Activated CD4-positive, alpha-beta T cell treated with anti-CD3 and anti-CD28 coated beads for 48 hours (primary cell): Measurements from ENCODE around the gene MAN2B1.
"Not testable (repeated sequence)": the region's sequence is repeated elsewhere in the genome, so short reads cannot be mapped to it uniquely, and the experiment has no call there.

Experiments
- DNase-seq: peaks from one replicate; pipeline ENCODE4 v3.0.0-alpha.2; 2020

The MAN2B1 gene

DNA sequence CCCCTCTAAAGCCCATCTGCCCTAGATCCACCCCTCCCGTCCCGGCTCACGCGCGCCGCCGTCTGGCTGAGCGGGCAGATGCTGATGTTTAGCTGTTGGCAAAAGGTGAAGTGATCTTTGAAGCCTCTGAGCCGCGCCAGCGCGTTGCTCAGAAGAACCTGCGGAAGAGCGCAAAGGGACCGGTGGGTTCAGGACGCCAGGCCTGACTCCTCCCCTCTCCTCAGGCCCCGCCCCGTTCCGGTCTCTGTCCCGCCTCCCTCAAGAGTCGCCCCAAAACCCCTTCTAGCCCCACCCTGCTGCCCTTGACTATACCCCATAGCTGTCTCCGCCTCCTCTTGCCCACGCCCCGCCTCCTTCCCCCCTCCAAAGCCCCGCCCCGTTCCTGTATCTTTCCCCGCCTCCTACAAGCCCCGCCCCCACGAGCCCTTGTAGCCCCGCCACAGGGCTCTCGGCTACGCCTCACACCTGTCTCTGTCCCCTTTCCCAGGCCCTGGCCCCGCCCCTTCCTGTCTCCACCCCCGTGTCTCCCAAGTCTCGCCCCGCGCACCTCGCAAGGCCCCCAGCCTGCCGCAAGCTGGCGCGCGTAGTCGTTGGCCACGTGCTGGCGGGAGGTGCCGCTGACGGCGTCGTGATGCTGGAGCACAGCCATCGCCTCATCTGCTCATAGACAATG is 9.5 kb downstream of the MAN2B1 start:
- peak; percentile 72 for DNase-seq

DNA sequence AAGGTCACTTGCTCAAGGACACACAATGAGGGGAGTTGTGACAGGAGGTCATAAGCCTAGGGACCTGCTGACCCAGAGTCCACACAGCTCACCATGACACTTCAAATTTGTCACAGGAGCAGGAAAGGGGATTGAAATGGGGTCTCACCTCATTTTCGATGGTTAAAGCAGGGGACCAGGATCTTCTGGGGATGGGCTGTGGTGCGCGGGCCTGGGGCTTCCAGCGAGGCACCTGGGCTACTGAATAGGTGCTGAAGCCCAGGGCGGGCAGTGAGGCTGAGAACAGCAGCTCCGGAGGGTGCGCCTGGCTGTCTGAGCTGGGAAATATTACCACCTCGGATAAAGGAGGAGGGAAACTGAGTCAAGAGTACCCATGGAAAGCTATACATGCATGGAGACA is 11.0 kb downstream of the MAN2B1 start:
- no peak for DNase-seq

DNA sequence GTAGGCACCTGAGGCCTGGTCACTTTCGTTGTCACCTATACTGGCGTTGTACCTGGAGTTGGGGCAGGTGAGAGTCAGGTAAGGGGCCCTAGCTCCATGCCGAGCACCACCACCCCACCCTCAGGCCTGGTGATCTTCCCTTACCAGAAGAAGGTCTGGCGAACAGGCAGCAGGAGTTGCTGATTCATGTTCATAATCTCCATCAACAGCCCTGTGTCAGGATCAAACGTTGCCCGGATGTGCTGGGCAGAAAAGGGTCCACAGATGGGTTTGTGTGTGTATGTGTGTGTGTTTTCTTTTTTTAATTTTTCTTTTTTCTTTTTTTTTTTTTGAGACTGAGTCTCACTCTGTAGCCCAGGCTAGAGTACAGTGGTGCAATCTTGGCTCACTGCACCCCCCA is 14.3 kb downstream of the MAN2B1 start:
- no peak for DNase-seq

DNA sequence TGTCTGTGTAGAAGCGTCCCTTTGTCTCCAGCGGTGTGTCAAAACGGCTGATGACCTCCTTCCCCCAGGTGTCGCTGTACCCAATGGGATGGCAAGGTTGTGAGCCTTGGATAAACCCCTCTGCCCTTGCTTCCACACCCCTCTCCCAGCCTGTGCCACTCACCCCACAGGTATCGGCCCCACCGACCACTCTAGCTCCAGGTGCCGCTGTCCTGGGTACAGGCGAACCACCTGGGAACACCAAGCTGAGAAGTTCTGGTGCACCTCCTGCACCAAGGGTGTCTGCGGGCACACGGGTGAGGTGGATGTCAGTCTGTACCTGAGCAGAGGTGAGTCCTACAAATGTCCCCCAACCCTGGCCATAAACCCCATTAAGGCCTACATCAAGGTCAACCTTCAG is 16.6 kb downstream of the MAN2B1 start:
- no peak for DNase-seq

DNA sequence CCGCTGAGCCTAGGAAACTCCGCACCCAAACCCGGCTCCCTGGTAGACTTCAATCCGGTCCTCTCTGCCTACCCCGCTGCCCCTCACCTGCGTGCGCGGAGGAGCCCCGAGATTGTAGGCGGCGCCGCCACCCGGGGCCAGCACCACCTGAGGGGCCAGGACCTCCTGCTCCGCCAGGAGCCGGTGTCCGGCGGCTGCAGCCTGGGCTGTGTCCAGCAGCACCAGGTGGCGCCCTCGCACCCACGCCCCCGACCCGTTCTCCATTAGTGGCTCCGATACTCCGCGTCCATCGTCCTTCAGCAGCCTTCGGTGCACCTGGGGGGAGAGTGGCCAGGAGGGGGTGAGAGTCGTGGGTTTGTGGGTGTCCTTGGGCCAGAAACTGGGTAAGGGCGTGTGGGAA is 18.5 kb downstream of the MAN2B1 start:
- DNase-seq = no peak

DNA sequence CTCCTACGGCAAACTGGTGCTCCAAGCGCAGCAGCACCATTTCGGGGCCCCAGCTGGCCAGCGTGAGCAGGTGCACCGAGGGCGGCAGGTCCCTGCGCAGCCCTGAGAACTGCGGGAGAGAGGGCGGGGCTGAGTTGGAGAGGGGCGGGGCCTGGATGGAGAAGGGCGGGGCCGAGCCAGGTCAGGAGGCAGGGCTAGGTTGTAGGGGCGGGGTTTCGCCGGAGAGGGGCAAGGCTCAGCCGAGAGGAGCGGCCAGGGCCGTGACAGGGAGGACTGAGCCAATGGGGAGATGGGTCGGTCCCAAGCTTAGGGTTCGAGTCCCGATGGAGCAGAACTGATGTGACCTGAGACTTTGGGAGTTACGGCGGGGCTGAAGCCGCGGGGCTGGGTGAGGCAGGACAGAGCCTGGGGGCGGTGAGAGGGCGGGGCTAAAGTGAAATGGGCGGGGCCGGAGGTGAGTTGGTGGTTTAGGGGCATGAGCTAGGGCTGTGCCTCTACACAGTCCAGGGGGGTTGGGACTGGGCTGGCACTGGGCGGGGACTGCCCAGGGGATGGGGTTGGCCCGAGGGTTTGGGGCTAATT is 19.0 kb downstream of the MAN2B1 start:
- peak; percentile 73 for DNase-seq

DNA sequence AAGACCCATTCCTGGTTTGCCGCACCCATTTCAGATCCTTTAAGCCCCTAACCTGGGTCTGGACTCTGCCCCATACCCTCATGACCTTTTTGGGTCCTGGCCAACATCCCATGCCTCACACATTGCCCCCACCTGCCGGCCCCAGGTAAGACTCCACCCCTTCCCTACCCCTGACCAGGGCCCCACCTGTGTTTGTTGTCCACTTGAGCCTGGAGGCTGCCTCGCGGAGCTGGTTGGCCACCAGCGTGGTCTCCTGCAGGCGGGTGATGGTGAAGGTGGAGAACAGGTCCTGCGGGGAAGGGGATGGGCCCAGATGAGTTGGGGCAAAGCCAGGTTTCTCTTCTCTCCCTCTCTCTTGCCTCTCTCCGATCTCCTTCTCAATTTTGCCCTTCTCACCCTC is 19.5 kb downstream of the MAN2B1 start:
- no peak for DNase-seq

DNA sequence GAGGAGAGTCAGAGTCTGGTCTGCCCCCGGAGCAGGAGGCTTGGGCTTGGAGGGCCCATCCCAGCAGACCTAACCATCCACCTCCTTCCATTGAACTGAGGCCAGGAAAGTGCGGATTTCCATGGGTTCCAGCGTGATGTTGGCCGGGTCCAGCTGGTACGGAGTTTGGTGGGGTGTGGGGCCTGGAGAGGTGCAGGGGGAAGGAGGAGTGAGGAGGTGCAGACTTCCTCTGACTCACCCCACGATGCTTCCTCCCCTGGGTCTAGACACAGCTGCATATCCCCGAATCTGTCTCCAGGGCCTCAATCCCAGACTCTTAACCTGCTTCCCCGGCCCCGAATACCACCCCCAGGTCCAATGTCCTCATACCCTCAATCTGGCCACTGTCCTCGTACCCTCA is 20.0 kb downstream of the MAN2B1 start:
- DNase-seq = no peak

DNA sequence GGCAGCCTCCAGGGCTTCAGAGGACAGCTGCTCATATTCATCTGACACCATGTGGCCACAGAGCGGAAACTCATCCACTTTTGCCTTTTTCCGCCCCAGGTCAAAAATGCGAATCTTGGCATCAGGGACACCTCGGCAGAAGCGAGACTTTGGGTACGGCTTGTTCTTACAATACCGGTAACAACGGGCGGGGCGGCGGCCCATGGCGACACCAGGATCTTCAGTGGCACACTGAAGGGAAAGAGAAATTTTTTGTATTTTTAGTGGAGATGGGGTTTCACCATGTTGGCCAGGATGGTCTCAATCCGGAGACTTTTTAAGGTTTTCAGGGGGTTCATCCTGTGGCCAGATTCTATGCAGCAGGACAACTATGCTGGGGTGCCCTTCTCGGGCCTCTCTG is 22.8 kb downstream of the MAN2B1 start:
- not testable (repeated sequence) for DNase-seq

DNA sequence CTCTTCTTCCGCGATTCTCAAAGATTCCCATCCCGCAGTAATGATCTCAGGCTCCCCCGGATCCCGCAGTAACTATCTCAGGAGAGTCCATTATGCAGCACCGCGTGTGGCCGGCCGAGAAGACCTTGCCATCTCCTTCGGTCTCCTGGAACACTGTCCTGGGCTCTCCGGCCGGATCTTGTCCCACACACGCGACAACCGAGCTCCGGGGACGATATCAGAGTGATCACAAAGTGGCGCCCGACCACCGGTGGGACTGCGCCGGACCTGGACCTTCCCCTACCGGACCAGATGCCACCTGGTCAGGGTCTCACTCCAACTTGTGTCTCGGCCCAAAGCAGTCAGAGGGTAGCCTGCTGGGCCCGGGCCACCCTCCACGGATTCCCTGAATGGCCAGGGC is 24.0 kb downstream of the MAN2B1 start:
- no peak for DNase-seq

DNA sequence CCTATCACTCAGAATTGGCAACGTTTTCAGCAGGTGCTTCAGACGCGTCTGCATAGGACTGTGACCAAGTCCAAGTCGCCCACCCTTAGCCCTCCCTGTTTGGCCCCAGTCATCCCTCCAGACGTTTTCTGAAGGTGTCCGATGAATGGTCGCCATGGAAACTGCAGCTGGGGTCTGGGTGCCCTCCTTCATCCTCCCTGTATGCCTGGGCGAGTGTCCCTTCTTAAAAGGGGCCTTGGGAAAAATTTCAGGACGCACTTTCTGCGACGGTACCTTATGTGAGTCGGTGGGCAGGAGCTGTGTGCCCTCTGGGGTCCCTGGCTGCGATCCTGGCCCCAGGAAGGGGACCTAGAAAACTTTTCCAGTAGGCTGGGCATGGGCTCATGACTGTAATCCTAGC is 25.1 kb downstream of the MAN2B1 start:
- no peak for DNase-seq

DNA sequence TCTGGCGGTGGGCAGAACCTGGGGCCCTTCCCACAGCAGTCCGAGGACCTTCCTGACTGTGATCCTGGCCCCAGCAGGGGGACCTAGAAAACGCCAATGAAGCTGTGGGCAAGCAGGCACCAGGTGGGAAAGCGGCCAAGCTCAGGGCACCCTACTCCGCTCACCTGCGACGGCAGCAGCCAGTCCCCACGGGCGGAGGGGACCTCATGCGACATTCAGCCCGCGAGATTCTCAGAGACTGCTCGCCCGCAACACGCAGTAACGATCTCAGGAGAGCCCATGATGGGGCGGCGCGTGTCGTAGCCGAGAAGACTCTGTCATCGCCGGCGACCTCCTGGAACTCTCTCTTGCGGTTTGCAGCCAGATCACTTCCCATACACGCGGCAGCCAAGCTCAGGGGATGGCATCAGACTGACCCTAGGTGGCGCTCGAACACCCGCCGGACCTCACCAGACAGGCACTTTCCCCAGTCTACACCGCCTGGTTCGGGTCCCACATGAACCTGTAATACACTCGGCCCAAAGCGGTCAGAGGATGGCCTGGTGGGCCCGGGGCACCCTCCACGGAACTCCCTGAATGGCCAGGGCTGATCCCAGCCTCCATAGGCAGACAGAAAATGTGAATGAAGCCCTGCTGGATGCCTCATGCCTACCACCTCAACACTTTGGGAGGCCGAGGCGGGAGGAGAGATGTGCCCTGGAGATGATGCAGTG is 26.5 kb downstream of the MAN2B1 start:
- peak; percentile 94 for DNase-seq

DNA sequence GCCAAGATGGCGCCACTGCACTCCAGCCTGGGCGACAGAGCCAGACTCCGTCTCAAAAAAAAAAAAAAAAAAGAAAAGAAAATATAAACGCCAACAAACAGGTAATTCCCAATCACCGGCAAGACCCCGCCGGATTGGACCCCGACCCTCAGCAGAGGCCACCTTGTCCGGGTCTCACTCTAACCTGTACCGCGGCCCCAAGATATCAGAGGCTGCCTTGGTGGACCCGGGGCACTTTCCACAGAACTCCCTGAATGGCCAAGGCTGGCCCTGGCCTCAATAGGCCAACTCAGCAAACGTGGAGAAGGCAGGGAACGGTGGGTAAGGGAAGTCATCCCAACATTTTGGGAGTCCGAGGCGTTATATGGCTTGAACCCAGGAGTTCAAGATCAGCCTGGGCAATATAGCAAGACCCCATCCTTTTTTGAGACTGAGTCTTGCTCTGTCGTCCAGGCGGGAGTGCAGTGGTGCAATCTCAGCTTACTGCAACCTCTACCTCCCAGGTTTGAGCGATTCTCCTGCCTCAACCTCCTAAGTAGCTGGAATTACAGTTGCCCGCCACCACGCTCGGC is 27.8 kb downstream of the MAN2B1 start:
- DNase-seq = no peak

DNA sequence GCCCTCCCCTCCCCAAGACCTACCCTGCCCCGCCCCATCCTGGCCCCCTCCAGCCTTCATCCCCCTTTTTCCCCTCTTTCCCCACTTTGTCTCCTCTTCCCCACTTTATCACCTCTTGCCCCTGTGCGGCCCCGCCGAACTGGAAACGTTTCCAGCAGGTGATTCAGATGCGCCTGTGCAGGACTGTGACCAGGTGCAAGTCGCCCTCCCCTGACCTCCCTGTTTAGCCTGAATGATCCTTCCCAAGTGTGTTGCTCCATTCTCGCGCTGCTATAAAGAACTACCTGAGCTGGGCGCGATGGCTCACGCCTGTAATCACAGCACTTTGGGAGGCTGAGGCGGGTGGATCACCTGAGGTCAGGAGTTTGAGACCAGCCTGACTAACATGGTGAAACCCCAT is 29.9 kb downstream of the MAN2B1 start:
- DNase-seq = no peak

DNA sequence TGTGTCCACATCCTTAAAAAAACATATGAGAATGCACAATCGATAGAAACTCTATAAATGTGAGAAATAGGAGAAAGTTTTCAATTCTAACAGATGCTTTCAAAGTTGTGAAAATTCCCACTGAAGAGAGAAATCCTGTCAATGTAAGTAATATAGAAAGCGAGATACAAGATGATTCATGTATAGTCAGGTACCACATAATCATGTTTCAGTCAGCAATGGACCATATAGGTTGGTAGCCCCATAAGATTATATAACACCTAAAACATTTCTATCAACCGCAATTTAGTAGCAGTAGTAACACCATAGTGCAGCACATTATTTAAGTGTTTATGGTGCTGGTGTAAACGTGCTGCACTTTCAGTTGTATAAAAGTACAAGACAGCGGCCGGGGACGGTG is 37.3 kb downstream of the MAN2B1 start:
- DNase-seq = no peak

DNA sequence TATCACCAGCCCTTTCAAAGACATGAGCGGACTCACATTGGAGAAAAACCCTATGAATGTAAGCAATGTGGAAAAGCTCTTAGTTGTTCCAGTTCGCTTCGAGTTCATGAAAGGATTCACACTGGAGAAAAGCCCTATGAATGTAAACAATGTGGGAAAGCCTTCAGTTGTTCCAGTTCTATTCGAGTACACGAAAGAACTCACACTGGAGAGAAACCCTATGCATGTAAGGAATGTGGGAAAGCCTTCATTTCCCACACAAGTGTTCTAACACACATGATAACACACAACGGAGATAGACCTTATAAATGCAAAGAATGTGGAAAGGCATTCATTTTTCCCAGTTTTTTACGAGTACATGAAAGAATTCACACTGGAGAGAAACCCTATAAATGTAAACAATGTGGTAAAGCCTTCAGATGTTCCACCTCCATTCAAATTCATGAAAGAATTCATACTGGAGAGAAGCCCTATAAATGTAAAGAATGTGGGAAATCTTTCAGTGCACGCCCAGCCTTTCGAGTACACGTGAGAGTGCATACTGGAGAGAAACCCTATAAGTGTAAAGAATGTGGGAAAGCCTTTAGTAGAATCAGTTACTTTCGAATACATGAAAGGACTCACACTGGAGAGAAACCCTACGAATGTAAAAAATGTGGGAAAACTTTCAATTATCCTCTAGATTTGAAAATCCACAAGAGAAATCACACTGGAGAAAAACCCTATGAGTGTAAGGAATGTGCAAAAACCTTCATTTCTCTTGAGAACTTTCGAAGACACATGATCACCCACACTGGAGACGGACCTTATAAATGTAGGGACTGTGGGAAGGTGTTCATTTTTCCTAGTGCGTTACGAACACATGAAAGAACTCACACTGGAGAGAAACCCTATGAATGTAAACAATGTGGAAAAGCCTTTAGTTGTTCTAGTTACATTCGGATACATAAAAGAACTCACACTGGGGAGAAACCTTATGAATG is 38.2 kb downstream of the MAN2B1 start:
- no peak for DNase-seq

DNA sequence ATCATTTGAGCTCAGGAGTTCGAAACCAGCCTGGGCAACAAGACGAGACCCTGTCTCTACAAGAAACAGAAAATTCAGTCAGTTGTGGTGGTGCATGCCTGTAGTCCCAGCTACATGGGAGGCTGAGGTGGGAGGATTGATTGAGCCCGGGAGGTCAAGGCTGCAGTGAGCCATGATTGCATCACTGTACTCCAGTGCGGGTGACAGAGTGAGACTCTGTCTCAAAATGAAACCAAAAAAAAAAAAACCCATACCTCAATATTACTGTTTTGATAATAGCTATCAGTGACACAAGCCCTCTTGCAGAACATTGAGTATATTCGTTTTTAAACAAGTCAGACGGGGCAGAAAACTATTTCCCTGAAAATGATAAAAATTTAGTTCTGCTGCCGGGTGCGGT is 39.6 kb downstream of the MAN2B1 start:
- DNase-seq = no peak

DNA sequence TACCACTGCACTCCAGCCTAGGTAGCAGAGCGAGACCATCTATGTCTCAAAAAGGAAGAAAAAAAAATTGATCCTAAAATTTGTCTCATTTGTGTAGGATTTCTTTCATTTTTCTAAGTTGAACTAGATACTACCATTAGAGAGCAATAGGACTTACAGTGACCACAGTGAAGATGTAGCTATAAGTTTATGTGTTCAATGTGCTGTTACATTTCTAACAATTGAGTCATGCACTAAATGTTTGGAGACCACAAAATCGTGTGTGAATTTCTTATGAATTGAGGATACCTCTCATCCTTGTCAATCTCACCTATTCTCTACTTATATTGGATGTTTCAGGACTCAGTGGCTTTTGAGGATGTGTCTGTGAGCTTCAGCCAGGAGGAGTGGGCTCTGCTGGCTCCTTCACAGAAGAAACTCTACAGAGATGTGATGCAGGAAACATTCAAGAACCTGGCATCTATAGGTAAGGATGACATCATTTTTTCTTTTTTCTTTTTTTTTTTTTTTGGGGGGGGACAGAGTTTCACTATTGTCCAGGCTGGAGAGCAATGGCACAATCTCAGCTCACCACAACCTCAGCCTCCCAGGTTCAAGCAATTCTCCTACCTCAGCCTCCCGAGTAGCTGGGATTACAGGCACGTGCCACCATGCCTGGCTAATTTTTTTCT is 43.0 kb downstream of the MAN2B1 start:
- no peak for DNase-seq

DNA sequence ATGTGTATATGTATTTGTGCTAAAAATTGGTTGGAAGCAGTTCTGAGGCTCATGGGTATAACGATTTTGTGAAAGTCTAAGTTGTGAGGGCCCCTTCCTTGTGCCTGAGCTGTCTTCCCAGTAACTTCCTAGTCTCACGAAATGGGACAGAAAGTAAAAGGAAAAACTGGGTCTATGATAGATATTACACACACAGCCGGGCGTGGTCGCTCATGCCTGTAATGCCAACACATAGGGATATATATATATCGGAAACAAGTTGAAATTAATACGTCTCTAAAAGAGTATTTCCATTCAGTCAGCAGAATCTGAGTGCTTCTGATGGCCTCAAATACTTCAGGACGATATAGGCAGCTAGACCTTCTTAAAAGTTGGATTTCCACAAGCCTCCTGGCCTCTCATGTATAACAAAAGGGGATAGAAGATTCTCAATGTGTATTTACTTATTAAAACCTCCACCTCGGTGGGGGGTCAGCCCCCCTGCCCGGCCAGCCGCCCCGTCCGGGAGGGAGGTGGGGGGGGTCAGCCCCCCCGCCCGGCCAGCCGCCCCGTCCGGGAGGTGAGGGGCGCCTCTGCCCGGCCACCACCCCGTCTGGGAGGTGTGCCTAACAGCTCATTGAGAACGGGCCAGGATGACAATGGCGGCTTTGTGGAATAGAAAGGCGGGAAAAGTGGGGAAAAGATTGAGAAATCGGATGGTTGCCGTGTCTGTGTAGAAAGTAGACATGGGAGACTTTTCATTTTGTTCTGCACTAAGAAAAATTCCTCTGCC is 45.1 kb downstream of the MAN2B1 start:
- not testable (repeated sequence) for DNase-seq

DNA sequence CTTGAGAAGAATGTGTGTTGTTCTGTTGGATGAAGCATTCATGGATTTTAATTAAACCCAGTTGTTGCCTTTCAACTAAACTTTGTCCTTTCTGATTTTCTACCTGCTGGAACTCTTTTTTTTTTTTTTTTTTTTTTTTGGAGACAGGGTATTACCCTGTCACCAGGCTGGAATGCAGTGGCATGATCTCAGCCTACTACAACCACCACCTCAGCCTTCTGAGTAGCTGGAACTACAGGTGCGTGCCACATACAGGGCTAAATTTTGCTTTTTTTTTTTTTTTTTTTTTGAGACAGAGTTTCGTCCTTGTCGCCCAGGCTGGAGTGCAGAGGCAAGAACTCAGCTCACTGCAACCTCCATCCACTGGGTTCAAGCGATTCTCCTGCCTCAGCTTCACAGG is 48.9 kb downstream of the MAN2B1 start:
- DNase-seq = no peak

DNA sequence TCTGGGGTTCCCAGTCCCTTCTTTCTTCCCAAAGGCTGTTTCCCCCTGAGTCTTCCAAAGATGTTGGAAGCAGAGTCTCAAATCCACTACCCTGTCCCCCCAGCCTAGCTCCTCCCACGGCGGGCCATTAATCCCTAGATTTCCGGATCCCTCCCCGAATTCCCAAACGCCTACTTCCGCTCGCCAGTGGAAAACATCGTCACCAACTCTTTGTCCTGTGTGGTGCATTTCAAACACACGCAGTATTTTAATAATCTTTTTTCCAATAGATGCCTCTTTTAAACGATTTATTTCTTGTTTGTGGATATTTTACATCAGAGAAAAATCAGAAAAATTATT is 55.2 kb downstream of the MAN2B1 start:
- no peak for DNase-seq
